Activated T-cell treated with anti-CD3 and anti-CD28 coated beads, Interleukin-2, amount 50 U/mL, for 4 hours (primary cell): ENCODE results near the gene GLP2R. TPM values are rescaled to one million over a fixed set of nuclear protein-coding genes. Genes with fewer than 3 reads are reported as not detected.

ENCODE experiments used
- ATAC-seq, 2 donors: fragments of 200-7000 bp; cut with Tn5 transposase; one replicate each; pipeline ENCODE4 v1.10.0; 2021
- DNase-seq: peaks from one replicate; pipeline ENCODE4 v3.0.0-alpha.2; 2020
- H3K27me3 Mint-ChIP-seq: one replicate; pipeline ENCODE4 v1.8.0; 2021; ENCODE audit warnings: low read depth, mixed read lengths
- H3K36me3 Mint-ChIP-seq: one replicate; pipeline ENCODE4 v1.8.0; 2022; ENCODE audit warnings: mixed read lengths; ENCODE audit not compliant: insufficient read depth
- H3K4me1 Mint-ChIP-seq: one replicate; pipeline ENCODE4 v1.8.0; 2021; ENCODE audit warnings: low read depth, mixed read lengths
- H3K4me3 Mint-ChIP-seq: one replicate; pipeline ENCODE4 v1.8.0; 2021; ENCODE audit warnings: mild to moderate bottlenecking, moderate library complexity, mixed read lengths
- H3K9me3 Mint-ChIP-seq: one replicate; pipeline ENCODE4 v1.8.0; 2021; ENCODE audit warnings: mixed read lengths
- total RNA-seq, 3 donors: library from RNA; stranded (reverse); gene quantifications; one replicate each; pipeline ENCODE4 v1.2.1, GENCODE V29; 2021

GLP2R gene
- total RNA-seq, 3 donors from 2014 or later: not detected

DNA sequence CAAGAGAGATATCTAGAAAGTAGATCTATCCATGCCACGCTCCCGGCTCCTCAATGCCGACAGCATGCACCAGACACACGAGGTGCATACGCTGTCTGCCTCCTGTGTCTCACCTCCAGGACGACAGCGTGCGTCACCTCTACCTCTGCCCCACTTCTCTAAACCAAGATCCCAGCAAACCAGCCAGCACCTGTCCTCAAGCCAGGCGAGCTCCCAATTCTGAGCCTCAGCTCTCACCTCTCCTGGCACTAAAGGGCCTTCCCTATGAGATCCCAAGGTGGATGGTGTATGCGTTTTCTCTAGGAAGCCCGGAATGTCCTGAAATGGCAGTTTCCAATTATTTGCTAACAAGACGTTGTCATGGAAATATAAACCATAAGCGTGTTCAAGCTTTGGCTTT lies 115.6 kb downstream of the GLP2R start:
- H3K36me3 Mint-ChIP-seq: peaks cover 2% of the 10 kb centered on the region
- ATAC-seq (no peak), DNase-seq (no peak)
- no peak overlapping the region for H3K4me3 Mint-ChIP-seq
- H3K4me1 Mint-ChIP-seq: no peaks in the 10 kb centered on the region
- H3K27me3 Mint-ChIP-seq: no peaks in the 10 kb centered on the region
- no peaks in the 10 kb centered on the region for H3K9me3 Mint-ChIP-seq

Other genes with a start within 250 kb of the GLP2R start
- not detected for gene CFAP52, start 249.3 kb upstream of the GLP2R start, total RNA-seq
- gene USP43, start 180.4 kb upstream of the GLP2R start, total RNA-seq: under 1 TPM in 2 of 3 donors, not detected in 1; 0.14 to 0.18 TPM
- not detected for gene DHRS7C, start 34.3 kb upstream of the GLP2R start, total RNA-seq
- gene GSG1L2, start 3.8 kb upstream of the GLP2R start, total RNA-seq: not detected
- gene RCVRN, start 79.3 kb downstream of the GLP2R start, total RNA-seq: not detected